Esophagus muscularis mucosa (tissue), 4 donors: ENCODE measurements around the gene ADGRF4.

Source experiments
- CTCF ChIP-seq, 3 experiments: fragments of 200-600 bp in 2 of 3; fragments of 450-650 bp in 1 of 3; sonication (generic) in 2 of 3; IDR thresholded peaks; one replicate each; pipeline ENCODE4 v1.5.1; 2017 to 2019; ENCODE audit warnings: antibody characterized with exemption in 3 of 3, mild to moderate bottlenecking in 2 of 3, moderate library complexity in 1 of 3
- EP300 ChIP-seq: sonication (generic); formaldehyde crosslinking; IDR thresholded peaks from one replicate; pipeline ENCODE4 v1.6.1; 2017; ENCODE audit warnings: antibody characterized with exemption
- POLR2AphosphoS5 ChIP-seq, 2 donors: sonication (generic); formaldehyde crosslinking; IDR thresholded peaks; one replicate each; pipeline ENCODE4 v1.6.1; 2017; ENCODE audit warnings: antibody characterized with exemption in 2 of 2

- TF ChIP-seq CTCF (IDR thresholded peaks at IDR 0.05) (no peak), EP300 (no peak), POLR2AphosphoS5 (IDR thresholded peaks at IDR 0.05) (no peak)
Observed at GRCh38 chr6:47724300-47724699, 25.9 kb downstream of the ADGRF4 start.
